BLaER1 treated with 17β-estradiol and CSF1 and Interleukin-3, amounts not matched to agents 10 nM and 100 nM (cell line): Measurements from ENCODE around the gene RGS3.

ENCODE experiments used
- H3K27ac ChIP-seq, 11 experiments: shearing (Covaris generic); formaldehyde crosslinking; 2 replicates each; pipeline ENCODE4 v1.8.1; 2022
- H3K27me3 ChIP-seq, 11 experiments: shearing (Covaris generic); formaldehyde crosslinking; 2 replicates each; pipeline ENCODE4 v1.8.1; 2022
- H3K36me3 ChIP-seq, 11 experiments: shearing (Covaris generic); formaldehyde crosslinking; 2 replicates each; pipeline ENCODE4 v1.8.1; 2022
- H3K4me1 ChIP-seq, 10 experiments: shearing (Covaris generic); formaldehyde crosslinking; 2 replicates each; pipeline ENCODE4 v1.8.1; 2022
- H3K4me2 ChIP-seq, 11 experiments: shearing (Covaris generic); formaldehyde crosslinking; 2 replicates each; pipeline ENCODE4 v1.8.1; 2022
- H3K4me3 ChIP-seq, 10 experiments: shearing (Covaris generic); formaldehyde crosslinking; 2 replicates each; pipeline ENCODE4 v1.8.1; 2022
- H3K9ac ChIP-seq, 11 experiments: shearing (Covaris generic); formaldehyde crosslinking; 2 replicates each; pipeline ENCODE4 v1.8.1; 2022
- H3K9me3 ChIP-seq, 11 experiments: shearing (Covaris generic); formaldehyde crosslinking; replicated peaks in 1 of 11; 2 replicates each; pipeline ENCODE4 v1.8.1; 2022
- H4K20me1 ChIP-seq, 11 experiments: shearing (Covaris generic); formaldehyde crosslinking; 2 replicates each; pipeline ENCODE4 v1.8.1; 2022
- Cebpa-rat ChIP-seq, 11 experiments: shearing (Covaris generic); IDR thresholded peaks; 2 replicates each; pipeline ENCODE4 v1.8.1; 2022

Gene RGS3

DNA sequence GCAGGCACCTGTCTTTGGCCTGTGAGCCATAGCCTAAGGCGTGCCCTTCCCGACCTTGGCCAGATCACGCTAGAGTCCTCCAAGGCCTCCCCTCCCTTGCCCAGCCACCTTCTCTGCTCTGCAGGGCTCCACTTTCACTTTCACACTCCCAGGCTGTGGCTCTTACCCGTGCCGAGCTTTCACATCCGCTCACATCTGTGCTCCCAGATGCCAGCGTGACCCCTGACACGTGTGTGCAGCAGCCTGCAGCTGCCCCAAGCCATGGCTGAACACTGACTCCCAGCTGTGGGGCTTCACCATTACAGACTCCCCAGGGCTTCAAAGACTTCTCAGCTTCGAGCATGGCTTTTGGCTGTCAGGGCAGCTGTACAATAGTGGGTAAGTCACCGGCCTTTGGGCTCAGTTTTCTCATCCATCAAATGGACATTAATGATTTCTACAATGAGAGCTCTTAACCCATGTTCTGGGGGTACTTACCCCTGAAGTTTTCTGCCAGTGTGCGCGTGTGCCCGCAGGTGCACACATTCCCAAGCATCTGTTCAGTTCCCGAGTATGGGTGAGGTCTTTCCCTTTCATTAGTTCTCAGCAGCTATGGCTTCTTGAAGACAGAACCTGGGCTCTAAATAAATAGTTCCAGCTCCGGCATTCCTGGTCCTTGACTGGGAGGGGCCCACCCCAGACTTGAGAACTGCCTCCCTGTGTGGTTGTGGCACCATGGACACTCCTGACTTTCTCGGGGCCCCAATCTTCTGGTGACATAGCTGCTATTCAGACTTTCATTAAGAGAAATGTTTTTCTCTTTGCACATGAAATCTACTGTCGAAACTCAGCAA is 118.6 kb downstream of the RGS3 start:
- TF ChIP-seq Cebpa-rat (IDR thresholded peaks at IDR 0.05): no peak
- peaks cover 90 to 100% (median 97%) of the 10 kb centered on the region in 10 experiments for H3K4me1 ChIP-seq
- H3K36me3 ChIP-seq: peaks cover 0 to 38% (median 8%) of the 10 kb centered on the region in 11 experiments; a peak in 13 of 22 replicates
- H3K27ac ChIP-seq: peak overlapping the region; percentile 56 to 99 (median 96); a peak in 21 of 22 replicates
- H3K27me3 ChIP-seq: no peaks in the 10 kb centered on the region
- H3K4me3 ChIP-seq: peak overlapping the region in 7 of 10 experiments; percentile 19 to 69 (median 52); a peak in 12 of 20 replicates
- peak overlapping the region; percentile 89 to 100 (median 95) for H3K4me2 ChIP-seq
- no peaks in the 10 kb centered on the region for H3K9me3 ChIP-seq
- peaks cover 0 to 52% (median 0%) of the 10 kb centered on the region in 11 experiments; a peak in 6 of 22 replicates for H4K20me1 ChIP-seq
- H3K9ac ChIP-seq: peak overlapping the region; percentile 14 to 89 (median 81); a peak in 21 of 22 replicates

GRCh38 chr9:113582698-113583200 is 119.2 kb downstream of the RGS3 start:
- H3K27ac ChIP-seq: peak overlapping the region in 7 of 11 experiments; percentile 38 to 98 (median 96); a peak in 10 of 22 replicates
- no peaks in the 10 kb centered on the region for H3K27me3 ChIP-seq
- peak overlapping the region in 2 of 10 experiments; percentile 54 to 62; a peak in 3 of 20 replicates for H3K4me3 ChIP-seq
- TF ChIP-seq Cebpa-rat (IDR thresholded peaks at IDR 0.05): no peak
- H3K4me2 ChIP-seq: peak overlapping the region; percentile 55 to 100 (median 95)
- H3K9me3 ChIP-seq: no peaks in the 10 kb centered on the region
- H3K36me3 ChIP-seq: peaks cover 0 to 38% (median 8%) of the 10 kb centered on the region in 11 experiments; a peak in 13 of 22 replicates
- H3K4me1 ChIP-seq: peaks cover 90 to 100% (median 97%) of the 10 kb centered on the region in 10 experiments
- peaks cover 0 to 59% (median 0%) of the 10 kb centered on the region in 11 experiments; a peak in 6 of 22 replicates for H4K20me1 ChIP-seq
- peak overlapping the region in 8 of 11 experiments; percentile 7 to 89 (median 36); a peak in 10 of 22 replicates for H3K9ac ChIP-seq

GRCh38 chr9:113583511-113584427 is 120.2 kb downstream of the RGS3 start:
- Histone ChIP-seq H3K4me1 (peaks cover 90 to 100% (median 97%) of the 10 kb centered on the region in 10 experiments), H3K27me3 (no peaks in the 10 kb centered on the region), H3K27ac (peak overlapping the region in 3 of 11 experiments; percentile 13 to 98 (median 39); a peak in 4 of 22 replicates), H3K9me3 (no peaks in the 10 kb centered on the region), H3K36me3 (peaks cover 0 to 38% (median 8%) of the 10 kb centered on the region in 11 experiments; a peak in 13 of 22 replicates), H3K4me2 (peak overlapping the region in 9 of 11 experiments; percentile 54 to 100 (median 89); a peak in 15 of 22 replicates), H4K20me1 (peaks cover 0 to 69% (median 0%) of the 10 kb centered on the region in 11 experiments; a peak in 6 of 22 replicates), H3K4me3 (peak overlapping the region in 1 of 10 experiments; percentile 34; a peak in 1 of 20 replicates), H3K9ac (peak overlapping the region in 6 of 11 experiments; percentile 7 to 57 (median 18); a peak in 8 of 22 replicates)
- no peak for TF ChIP-seq Cebpa-rat (IDR thresholded peaks at IDR 0.05)

DNA sequence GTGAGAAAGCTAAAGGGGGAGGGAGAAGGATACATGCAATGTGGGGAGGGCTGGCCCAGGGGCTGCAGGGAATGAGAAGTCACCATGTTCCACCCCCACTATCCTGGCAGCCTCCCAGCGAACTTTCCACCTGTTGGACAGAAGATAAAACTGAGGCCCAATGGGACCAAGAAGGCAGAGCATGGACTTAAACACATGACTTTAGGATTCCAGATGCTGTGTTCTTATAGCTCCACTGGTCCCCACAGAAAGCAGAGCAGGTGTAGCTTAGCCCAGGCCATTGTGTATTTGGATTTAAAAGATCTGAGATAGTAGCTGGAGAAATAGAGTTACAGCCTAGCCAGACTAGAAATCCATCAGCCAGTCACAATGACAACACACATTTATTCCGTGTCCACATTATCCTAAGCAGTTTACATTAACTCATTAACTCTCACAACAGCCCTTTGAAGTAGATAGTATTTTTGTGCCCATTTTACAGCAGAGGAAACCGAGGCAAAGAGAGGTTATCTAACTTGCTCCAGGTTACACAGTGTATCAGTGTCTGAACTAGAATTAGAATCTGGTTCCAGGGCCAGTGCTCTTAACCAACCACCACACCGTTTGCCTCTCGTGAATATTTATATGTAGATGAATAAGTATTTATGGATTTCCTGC is 121.0 kb downstream of the RGS3 start:
- no peaks in the 10 kb centered on the region for H3K27me3 ChIP-seq
- peak overlapping the region in 1 of 10 experiments; percentile 34; a peak in 1 of 20 replicates for H3K4me3 ChIP-seq
- peak overlapping the region in 1 of 11 experiments; percentile 4; a peak in 1 of 22 replicates for H3K27ac ChIP-seq
- H3K4me1 ChIP-seq: peaks cover 90 to 100% (median 97%) of the 10 kb centered on the region in 10 experiments
- H3K36me3 ChIP-seq: peaks cover 0 to 38% (median 8%) of the 10 kb centered on the region in 11 experiments; a peak in 13 of 22 replicates
- peak overlapping the region in 1 of 11 experiments; percentile 30; a peak in 3 of 22 replicates for H3K9ac ChIP-seq
- peaks cover 0 to 77% (median 0%) of the 10 kb centered on the region in 11 experiments; a peak in 6 of 22 replicates for H4K20me1 ChIP-seq
- no peaks in the 10 kb centered on the region for H3K9me3 ChIP-seq
- no peak for TF ChIP-seq Cebpa-rat (IDR thresholded peaks at IDR 0.05)
- H3K4me2 ChIP-seq: peak overlapping the region in 10 of 11 experiments; percentile 9 to 100 (median 58); a peak in 16 of 22 replicates

GRCh38 chr9:113585085-113585442 is 121.5 kb downstream of the RGS3 start:
- TF ChIP-seq Cebpa-rat (IDR thresholded peaks at IDR 0.05): peak in 2 of 11 experiments; percentile 18 to 47; a peak in 1 of 22 replicates
- Histone ChIP-seq H3K4me1 (peaks cover 89 to 100% (median 97%) of the 10 kb centered on the region in 10 experiments), H3K27me3 (no peaks in the 10 kb centered on the region), H3K36me3 (peaks cover 0 to 38% (median 8%) of the 10 kb centered on the region in 11 experiments; a peak in 13 of 22 replicates), H3K4me3 (0 out of 20 replicates have a peak overlapping the region, but pooled peaks of 1 of the 10 experiments have one; percentile 2), H3K9ac (peak overlapping the region in 1 of 11 experiments; percentile 30; a peak in 1 of 22 replicates), H3K9me3 (no peaks in the 10 kb centered on the region), H3K4me2 (peak overlapping the region; percentile 9 to 100 (median 54); a peak in 16 of 22 replicates), H4K20me1 (peaks cover 0 to 79% (median 0%) of the 10 kb centered on the region in 11 experiments; a peak in 6 of 22 replicates), H3K27ac (peak overlapping the region in 1 of 11 experiments; percentile 4; a peak in 2 of 22 replicates)

- peaks cover 84 to 95% (median 93%) of the 10 kb centered on the region in 10 experiments for H3K4me1 ChIP-seq
- no peak for TF ChIP-seq Cebpa-rat (IDR thresholded peaks at IDR 0.05)
- peak overlapping the region in 4 of 11 experiments; percentile 4 to 39 (median 20); a peak in 3 of 22 replicates for H3K27ac ChIP-seq
Observed at GRCh38 chr9:113585555-113585954, 122.0 kb downstream of the RGS3 start.

GRCh38 chr9:113587471-113588031 is 124.0 kb downstream of the RGS3 start:
- Histone ChIP-seq H4K20me1 (peaks cover 0 to 77% (median 0%) of the 10 kb centered on the region in 11 experiments; a peak in 6 of 22 replicates), H3K4me3 (no peak overlapping the region), H3K4me2 (peak overlapping the region; percentile 11 to 100 (median 74); a peak in 21 of 22 replicates), H3K27me3 (no peaks in the 10 kb centered on the region), H3K9ac (peak overlapping the region in 9 of 11 experiments; percentile 1 to 68 (median 37); a peak in 12 of 22 replicates), H3K27ac (peak overlapping the region in 8 of 11 experiments; percentile 9 to 57 (median 16); a peak in 10 of 22 replicates), H3K36me3 (peaks cover 0 to 37% (median 8%) of the 10 kb centered on the region in 11 experiments; a peak in 13 of 22 replicates), H3K4me1 (peaks cover 79 to 92% (median 89%) of the 10 kb centered on the region in 10 experiments), H3K9me3 (no peaks in the 10 kb centered on the region)
- no peak for TF ChIP-seq Cebpa-rat (IDR thresholded peaks at IDR 0.05)

More at GRCh38 chr9:113585555-113585954, 122.0 kb downstream of the RGS3 start:
- H3K36me3 ChIP-seq: peaks cover 0 to 38% (median 8%) of the 10 kb centered on the region in 11 experiments; a peak in 13 of 22 replicates
- H3K4me3 ChIP-seq: 0 out of 20 replicates have a peak overlapping the region, but pooled peaks of 1 of the 10 experiments have one; percentile 2
- H3K27me3 ChIP-seq: no peaks in the 10 kb centered on the region
- H3K9ac ChIP-seq: peak overlapping the region in 1 of 11 experiments; percentile 48; a peak in 3 of 22 replicates
- peaks cover 0 to 79% (median 0%) of the 10 kb centered on the region in 11 experiments; a peak in 6 of 22 replicates for H4K20me1 ChIP-seq
- H3K9me3 ChIP-seq: no peaks in the 10 kb centered on the region
- peak overlapping the region in 10 of 11 experiments; percentile 11 to 100 (median 66); a peak in 14 of 22 replicates for H3K4me2 ChIP-seq
